ENCODE results near the gene SDR9C7. TPM values are rescaled to one million over a fixed set of nuclear protein-coding genes. Genes with fewer than 3 reads are reported as not detected.
"Not testable (repeated sequence)": the region's sequence is repeated elsewhere in the genome, so short reads cannot be mapped to it uniquely, and the experiment has no call there.

SDR9C7 gene
- total RNA-seq, 2 experiments from 2014 or later, result not detected

GRCh38 chr12:56947633-56948456, 13.6 kb upstream of the SDR9C7 start:
- no peak for DNase-seq
- no peaks in the 10 kb centered on the region for H3K36me3 Mint-ChIP-seq
- H3K4me1 Mint-ChIP-seq (ENCODE audit: low read depth), result no peaks in the 10 kb centered on the region
- no peak overlapping the region for H3K27ac Mint-ChIP-seq
- intact Hi-C loops (cut with micrococcal nuclease), result no loop called here
- CTCF ChIA-PET, result interaction anchor here (2.2 kb wide), 1 partner anchor 39 kb away, joined by 7 read pairs; no protein-coding TSS in a partner anchor
- no peaks in the 10 kb centered on the region for H3K27me3 Mint-ChIP-seq
- no peaks in the 10 kb centered on the region for H3K9me3 Mint-ChIP-seq
- H3K4me3 Mint-ChIP-seq, result no peak overlapping the region
- POLR2A ChIA-PET, result no interaction called here

DNA sequence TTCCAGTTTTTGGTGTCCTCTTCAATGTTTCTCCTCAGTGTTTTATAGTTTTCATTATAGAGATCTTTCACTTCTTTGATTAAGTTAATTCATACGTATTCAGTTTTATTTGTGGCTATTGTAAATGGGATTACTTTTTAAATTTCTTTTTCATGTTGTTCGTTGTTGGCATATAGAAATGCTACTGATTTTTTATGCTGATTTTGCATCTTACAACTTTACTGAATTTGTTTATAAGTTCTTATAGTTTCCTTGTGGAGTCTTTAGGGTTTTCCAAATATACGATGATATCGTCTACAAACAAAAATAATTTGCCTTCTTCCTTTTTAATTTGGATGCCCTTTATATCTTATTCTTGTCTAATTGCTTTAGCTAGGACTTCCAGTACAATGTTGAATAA, 9.7 kb upstream of the SDR9C7 start:
- ChIA-PET POLR2A (no interaction called here), CTCF (no interaction called here)
- H3K4me1 Mint-ChIP-seq (ENCODE audit: low read depth), result no peaks in the 10 kb centered on the region
- DNase-seq, result no peak
- no peak overlapping the region for H3K27ac Mint-ChIP-seq
- H3K4me3 Mint-ChIP-seq, result no peak overlapping the region
- intact Hi-C loops (cut with micrococcal nuclease), result no loop called here
- no peaks in the 10 kb centered on the region for H3K9me3 Mint-ChIP-seq
- no peaks in the 10 kb centered on the region for H3K36me3 Mint-ChIP-seq
- peaks cover 2% of the 10 kb centered on the region for H3K27me3 Mint-ChIP-seq

DNA sequence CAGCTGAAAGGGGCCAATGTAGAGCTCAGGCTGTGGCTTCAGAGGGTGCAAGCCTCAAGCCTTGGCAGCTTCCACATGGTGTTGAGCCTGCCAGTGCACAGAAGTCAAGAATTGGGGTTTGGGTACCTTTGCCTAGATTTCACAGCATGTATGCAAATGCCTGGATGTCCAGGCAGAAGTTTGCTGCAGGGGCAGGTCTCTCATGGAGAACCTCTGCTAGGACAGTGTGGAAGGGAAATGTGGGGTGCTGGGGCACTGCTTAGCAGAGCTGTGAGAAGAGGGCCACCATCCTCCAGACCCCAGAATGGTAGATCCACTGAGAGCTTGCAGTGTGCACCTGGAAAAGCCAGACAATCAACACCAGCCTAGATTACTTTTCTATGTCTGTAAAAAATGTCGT, 9.2 kb upstream of the SDR9C7 start:
- H3K4me1 Mint-ChIP-seq (ENCODE audit: low read depth); H3K4me3 Mint-ChIP-seq; CTCF ChIA-PET; H3K36me3 Mint-ChIP-seq; H3K27me3 Mint-ChIP-seq; H3K27ac Mint-ChIP-seq; intact Hi-C loops (cut with micrococcal nuclease); H3K9me3 Mint-ChIP-seq; DNase-seq; POLR2A ChIA-PET: not testable (repeated sequence)

DNA sequence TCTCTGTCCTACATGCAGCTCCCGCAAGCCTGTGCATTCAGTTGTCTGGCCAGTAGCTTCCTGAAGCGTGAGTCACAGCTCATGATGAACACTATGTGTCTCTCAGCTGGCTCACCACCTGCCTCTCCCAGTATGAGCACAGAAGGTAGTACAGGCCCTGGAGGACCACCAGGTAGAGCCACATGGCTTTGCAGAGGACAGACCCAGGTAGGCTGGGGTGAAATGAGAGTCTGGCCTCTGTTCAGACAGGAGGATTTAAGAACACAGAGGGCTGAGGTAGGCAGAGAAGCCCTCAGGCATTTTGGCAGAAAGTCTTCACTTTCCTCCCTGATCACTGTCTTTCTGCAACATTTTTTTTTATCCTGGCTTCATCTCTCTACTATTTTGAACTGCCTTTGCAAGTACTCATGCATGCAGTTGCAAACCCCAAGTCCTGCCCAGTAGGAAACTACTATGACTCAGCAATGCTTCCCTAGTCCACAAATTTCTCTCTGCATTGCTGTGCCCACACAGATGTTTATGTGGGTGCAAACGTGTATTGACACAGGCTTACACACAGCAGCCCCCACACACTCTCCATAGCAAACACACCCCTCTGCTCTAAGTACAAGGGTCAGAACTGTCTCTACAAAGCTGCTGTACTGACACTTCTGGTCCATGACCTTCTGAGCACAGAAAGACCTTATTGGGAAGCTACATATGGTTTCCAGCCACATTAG, 7.2 kb upstream of the SDR9C7 start:
- no peak overlapping the region for H3K27ac Mint-ChIP-seq
- intact Hi-C loops (cut with micrococcal nuclease), result no loop called here
- no peaks in the 10 kb centered on the region for H3K36me3 Mint-ChIP-seq
- no peaks in the 10 kb centered on the region for H3K4me1 Mint-ChIP-seq (ENCODE audit: low read depth)
- no peaks in the 10 kb centered on the region for H3K9me3 Mint-ChIP-seq
- H3K27me3 Mint-ChIP-seq, result peaks cover 4% of the 10 kb centered on the region
- ChIA-PET CTCF (no interaction called here), POLR2A (no interaction called here)
- H3K4me3 Mint-ChIP-seq, result no peak overlapping the region
- no peak for DNase-seq

- intact Hi-C loops (cut with micrococcal nuclease); H3K4me1 Mint-ChIP-seq (ENCODE audit: low read depth); CTCF ChIA-PET; H3K36me3 Mint-ChIP-seq; POLR2A ChIA-PET; H3K27ac Mint-ChIP-seq; DNase-seq; H3K9me3 Mint-ChIP-seq; H3K4me3 Mint-ChIP-seq; H3K27me3 Mint-ChIP-seq: not testable (repeated sequence)
Measured at GRCh38 chr12:56940942-56941298, 6.7 kb upstream of the SDR9C7 start.

DNA sequence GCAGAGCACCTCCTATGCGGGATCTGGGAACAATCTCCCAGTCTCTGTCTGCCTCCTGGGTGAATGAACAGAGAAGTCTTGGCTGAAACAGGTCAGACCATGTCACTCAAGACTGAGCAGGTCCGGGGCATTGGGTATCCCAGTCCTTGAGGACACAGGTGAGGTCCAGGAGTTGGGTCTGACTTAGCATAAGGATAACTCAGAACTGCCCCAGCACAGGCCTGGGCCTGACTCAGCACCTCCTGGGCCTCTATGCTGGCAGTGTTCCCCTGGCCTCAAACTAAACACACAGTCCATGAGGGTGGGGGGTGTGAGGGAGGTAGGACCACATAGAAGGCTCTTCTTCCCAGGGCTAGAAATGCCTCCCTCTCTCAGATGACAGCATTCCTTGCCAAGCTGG, 1.5 kb upstream of the SDR9C7 start:
- Mint-ChIP-seq H3K36me3 (no peaks in the 10 kb centered on the region), H3K4me1 (ENCODE audit: low read depth) (peaks cover 3% of the 10 kb centered on the region), H3K9me3 (no peaks in the 10 kb centered on the region), H3K27ac (no peak overlapping the region), H3K27me3 (peaks cover 2% of the 10 kb centered on the region), H3K4me3 (no peak overlapping the region)
- POLR2A ChIA-PET, result no interaction called here
- intact Hi-C loops (cut with micrococcal nuclease), result no loop called here
- CTCF ChIA-PET, result no interaction called here
- DNase-seq, result no peak

GRCh38 chr12:56935157-56935556, 949 bp upstream of the SDR9C7 start:
- ChIA-PET POLR2A (no interaction called here), CTCF (no interaction called here)
- Mint-ChIP-seq H3K27me3 (peaks cover 2% of the 10 kb centered on the region), H3K36me3 (no peaks in the 10 kb centered on the region), H3K27ac (no peak overlapping the region), H3K4me3 (no peak overlapping the region), H3K4me1 (ENCODE audit: low read depth) (peaks cover 3% of the 10 kb centered on the region), H3K9me3 (no peaks in the 10 kb centered on the region)
- no peak for DNase-seq
- intact Hi-C loops (cut with micrococcal nuclease), result no loop called here

DNA sequence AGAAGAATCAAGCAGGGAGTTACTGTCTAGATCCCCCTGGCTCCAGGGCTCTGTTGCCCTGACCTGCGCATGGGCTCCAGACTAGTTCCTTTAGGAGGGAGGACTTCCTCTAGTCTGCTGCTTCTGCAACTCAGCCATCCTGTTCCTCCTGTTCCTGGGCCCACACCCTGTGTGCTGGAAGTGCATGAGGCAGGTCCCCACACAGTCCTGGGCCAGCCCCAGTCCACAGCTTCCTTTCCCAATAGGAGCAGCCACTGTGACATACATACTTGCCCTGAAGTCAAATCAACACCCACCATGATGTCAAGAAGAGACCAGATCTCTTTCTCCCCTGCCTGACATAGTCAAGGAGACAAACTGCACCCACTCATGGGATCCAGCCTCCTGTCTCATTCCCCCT, 1.3 kb downstream of the SDR9C7 start:
- ChIA-PET POLR2A (no interaction called here), CTCF (interaction anchor here (0.6 kb wide), 1 partner anchor 92 kb away, joined by 3 read pairs; no protein-coding TSS in a partner anchor)
- H3K4me3 Mint-ChIP-seq, result no peak overlapping the region
- no peaks in the 10 kb centered on the region for H3K9me3 Mint-ChIP-seq
- no peak for DNase-seq
- H3K27ac Mint-ChIP-seq, result no peak overlapping the region
- H3K36me3 Mint-ChIP-seq, result no peaks in the 10 kb centered on the region
- H3K4me1 Mint-ChIP-seq (ENCODE audit: low read depth), result peaks cover 3% of the 10 kb centered on the region
- intact Hi-C loops (cut with micrococcal nuclease), result no loop called here
- peaks cover 2% of the 10 kb centered on the region for H3K27me3 Mint-ChIP-seq

GRCh38 chr12:56932146-56932545, 2.1 kb downstream of the SDR9C7 start:
- POLR2A ChIA-PET, result no interaction called here
- CTCF ChIA-PET, result interaction anchor here (0.6 kb wide), 2 partner anchors 91 to 376 kb away, joined by 3 to 4 read pairs; no protein-coding TSS in a partner anchor
- no peak for DNase-seq
- Mint-ChIP-seq H3K27ac (no peak overlapping the region), H3K4me1 (ENCODE audit: low read depth) (peaks cover 3% of the 10 kb centered on the region), H3K4me3 (no peak overlapping the region), H3K9me3 (no peaks in the 10 kb centered on the region), H3K27me3 (peaks cover 2% of the 10 kb centered on the region), H3K36me3 (no peaks in the 10 kb centered on the region)
- intact Hi-C loops (cut with micrococcal nuclease), result no loop called here

DNA sequence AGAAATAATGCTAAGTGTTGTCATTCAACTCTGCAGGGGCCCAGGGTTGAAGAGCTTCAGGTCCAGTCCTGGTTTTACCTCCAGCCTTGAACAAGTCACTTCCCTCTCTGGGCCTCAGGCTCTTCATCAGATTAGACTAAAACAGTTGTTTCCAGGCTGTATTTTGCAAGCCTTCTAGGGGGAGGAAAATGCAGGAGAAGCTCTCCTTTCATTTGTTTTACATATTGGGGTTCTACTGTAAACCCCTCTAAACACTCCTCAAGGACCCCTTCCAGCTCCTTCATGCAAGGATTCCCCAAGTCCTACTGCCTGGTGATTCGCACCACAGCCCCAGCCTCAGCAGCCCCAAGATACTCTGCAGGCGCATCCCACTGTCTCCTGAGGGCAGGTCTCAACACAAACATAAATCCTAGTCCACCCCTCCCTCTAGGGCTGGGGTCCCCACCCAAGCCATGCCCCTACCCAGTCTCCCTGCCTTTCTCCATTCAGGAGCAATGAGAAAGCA, 2.7 kb downstream of the SDR9C7 start:
- no peaks in the 10 kb centered on the region for H3K9me3 Mint-ChIP-seq
- no peaks in the 10 kb centered on the region for H3K36me3 Mint-ChIP-seq
- ChIA-PET POLR2A (no interaction called here), CTCF (interaction anchor here (0.7 kb wide), 1 partner anchor 173 kb away, joined by 4 read pairs; no protein-coding TSS in a partner anchor)
- H3K4me1 Mint-ChIP-seq (ENCODE audit: low read depth), result peaks cover 3% of the 10 kb centered on the region
- H3K4me3 Mint-ChIP-seq, result no peak overlapping the region
- intact Hi-C loops (cut with micrococcal nuclease), result no loop called here
- H3K27ac Mint-ChIP-seq, result no peak overlapping the region
- DNase-seq, result no peak
- H3K27me3 Mint-ChIP-seq, result no peaks in the 10 kb centered on the region

DNA sequence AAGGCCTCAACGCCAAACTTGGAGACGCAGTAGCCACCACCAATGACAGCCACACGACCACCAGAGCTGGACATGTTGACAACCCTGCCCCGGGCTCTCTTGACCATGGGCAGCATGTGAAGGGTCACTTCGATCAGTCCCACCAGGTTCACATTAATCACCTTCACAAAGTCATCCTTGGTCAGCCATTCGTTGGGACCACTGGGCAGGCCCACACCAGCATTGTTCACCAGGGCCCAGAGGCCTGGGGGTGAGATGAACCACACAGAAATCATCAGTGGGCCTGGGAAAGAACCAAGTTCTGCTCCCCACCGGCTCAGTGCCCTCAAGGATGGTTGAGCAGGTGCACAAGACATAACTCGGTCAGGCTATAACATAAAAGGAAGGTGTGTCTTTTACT, 4.0 kb downstream of the SDR9C7 start:
- CTCF ChIA-PET, result no interaction called here
- H3K36me3 Mint-ChIP-seq, result no peaks in the 10 kb centered on the region

GRCh38 chr12:56929780-56930179, 4.4 kb downstream of the SDR9C7 start:
- DNase-seq, result no peak
- no peaks in the 10 kb centered on the region for H3K27me3 Mint-ChIP-seq
- ChIA-PET CTCF (no interaction called here), POLR2A (no interaction called here)
- H3K9me3 Mint-ChIP-seq, result no peaks in the 10 kb centered on the region
- intact Hi-C loops (cut with micrococcal nuclease), result no loop called here
- no peaks in the 10 kb centered on the region for H3K36me3 Mint-ChIP-seq
- H3K27ac Mint-ChIP-seq, result no peak overlapping the region
- no peak overlapping the region for H3K4me3 Mint-ChIP-seq
- H3K4me1 Mint-ChIP-seq (ENCODE audit: low read depth), result peaks cover 3% of the 10 kb centered on the region

More for the DNA sequence above, 4.0 kb downstream of the SDR9C7 start:
- DNase-seq, result no peak
- Mint-ChIP-seq H3K27me3 (no peaks in the 10 kb centered on the region), H3K9me3 (no peaks in the 10 kb centered on the region), H3K4me3 (no peak overlapping the region), H3K4me1 (ENCODE audit: low read depth) (peaks cover 3% of the 10 kb centered on the region), H3K27ac (no peak overlapping the region)
- intact Hi-C loops (cut with micrococcal nuclease), result no loop called here
- POLR2A ChIA-PET, result no interaction called here

DNA sequence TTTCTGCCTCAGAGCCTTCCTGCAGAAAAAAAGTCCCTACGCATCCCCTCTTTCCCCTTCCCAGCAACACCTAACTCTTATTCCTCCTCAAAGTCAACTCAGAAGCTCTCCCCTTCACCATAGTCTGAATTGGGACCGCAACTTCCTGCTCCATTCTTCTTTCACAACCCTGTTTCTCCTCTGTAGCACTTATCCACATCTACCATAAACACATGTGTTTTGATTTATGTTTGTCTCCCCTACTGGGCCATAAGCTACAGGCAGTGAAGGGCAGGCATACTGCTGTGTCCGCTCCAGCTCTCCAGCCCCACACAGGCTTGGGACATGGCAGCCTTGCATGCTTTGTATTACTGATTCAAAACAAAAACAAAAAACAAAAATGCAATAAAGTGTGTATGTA, 5.9 kb downstream of the SDR9C7 start:
- no peaks in the 10 kb centered on the region for H3K9me3 Mint-ChIP-seq
- peaks cover 3% of the 10 kb centered on the region for H3K4me1 Mint-ChIP-seq (ENCODE audit: low read depth)
- ChIA-PET POLR2A (no interaction called here), CTCF (interaction anchor here (1.6 kb wide), 1 partner anchor 59 kb away, joined by 4 read pairs; no protein-coding TSS in a partner anchor)
- H3K27me3 Mint-ChIP-seq, result no peaks in the 10 kb centered on the region
- no peak overlapping the region for H3K27ac Mint-ChIP-seq
- H3K36me3 Mint-ChIP-seq, result no peaks in the 10 kb centered on the region
- no peak overlapping the region for H3K4me3 Mint-ChIP-seq
- intact Hi-C loops (cut with micrococcal nuclease), result no loop called here
- no peak for DNase-seq
